ENCODE data around the gene MYO10.

The MYO10 gene

GRCh38 chr5:16617274-16617968 is 318.7 kb downstream of the MYO10 start:
- DNase-seq (ENCODE audit: low read depth), result no peak

DNA sequence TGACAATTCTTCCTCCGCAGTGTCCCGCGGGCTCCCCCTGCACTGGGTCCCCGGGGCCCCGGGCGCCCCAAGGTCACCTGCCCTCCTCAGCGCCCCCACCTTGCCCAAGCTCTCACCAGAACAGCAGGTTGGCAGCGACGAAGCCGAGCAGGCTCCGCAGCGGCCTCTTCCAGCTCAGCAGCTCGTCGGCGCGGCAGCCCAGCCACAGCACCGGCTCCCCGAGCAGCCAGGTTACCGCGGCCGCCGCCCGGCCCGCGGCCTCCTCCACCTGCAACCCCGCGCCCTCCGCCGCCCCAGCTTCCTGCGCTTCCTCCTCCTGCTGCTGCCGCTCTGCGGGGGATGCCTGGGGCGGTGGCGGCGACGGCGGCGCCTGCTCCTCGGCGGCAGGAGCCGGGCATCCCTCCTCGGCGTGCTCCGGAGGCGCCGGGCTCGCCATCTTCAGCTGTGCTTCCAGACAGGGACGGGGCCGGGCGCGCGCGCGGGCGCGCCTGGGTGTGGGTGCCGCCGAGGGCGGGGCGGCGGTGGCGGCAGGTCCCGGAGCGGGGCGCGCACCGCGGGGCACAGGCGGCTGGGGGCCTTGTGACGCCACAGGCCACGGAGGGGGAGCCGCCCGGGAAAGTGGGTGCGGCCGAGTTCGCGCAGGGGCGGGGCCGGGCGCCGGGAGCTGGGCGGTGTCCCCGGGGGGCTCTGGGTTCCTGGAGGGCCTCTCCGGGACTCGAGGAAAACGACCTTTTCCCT is 319.4 kb downstream of the MYO10 start, which contains the start of gene RETREG1:
Gene RETREG1 (minus strand): TSS at position 462 of the 738 bp plus-strand sequence. CDS start 26 bp downstream, at position 436.
- peak; percentile 29 for DNase-seq (ENCODE audit: low read depth)

DNA sequence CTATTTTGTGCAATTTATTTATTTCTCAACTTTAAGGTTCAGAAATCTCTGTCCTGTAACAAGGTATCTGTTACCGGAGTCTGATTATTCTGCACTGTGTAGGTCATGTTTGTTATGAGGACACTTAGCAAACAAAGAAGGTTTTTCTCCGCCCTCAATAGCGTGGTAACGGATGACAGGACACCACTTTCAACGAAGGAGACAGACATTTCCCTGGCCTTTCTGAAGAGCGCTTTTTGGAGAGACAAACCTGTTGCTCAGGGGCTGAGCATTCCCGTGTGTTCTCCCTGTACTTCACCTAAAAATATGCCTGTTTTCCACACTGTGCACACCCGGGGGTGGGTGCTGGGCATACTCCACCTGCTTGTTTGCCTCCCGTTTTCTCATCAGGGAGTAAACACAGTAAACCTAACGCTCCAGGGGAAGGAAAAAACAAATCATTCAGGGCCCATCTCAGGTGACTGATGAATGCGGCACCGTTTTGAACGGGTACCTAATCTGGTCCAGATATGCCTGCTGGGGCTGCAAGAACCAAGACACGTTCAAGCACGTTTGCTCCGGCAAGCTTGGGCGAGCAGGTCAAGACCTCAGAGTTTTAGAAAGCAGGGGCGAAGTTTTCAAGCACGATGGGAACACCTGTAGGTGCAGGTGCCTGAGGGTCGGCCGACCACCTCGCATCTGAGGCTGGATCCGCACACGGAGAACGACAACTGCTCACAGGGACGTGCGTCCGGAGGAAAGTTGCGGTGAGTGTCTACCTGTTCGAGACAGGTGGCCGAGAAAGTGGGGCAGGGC is 320.1 kb downstream of the MYO10 start:
- DNase-seq (ENCODE audit: low read depth), result no peak

GRCh38 chr5:16612007-16612406 is 324.1 kb downstream of the MYO10 start:
- DNase-seq (ENCODE audit: low read depth), result no peak
